ENCODE results near the gene RCVRN.
"Not testable (repeated sequence)": the region's sequence is repeated elsewhere in the genome, so short reads cannot be mapped to it uniquely, and the experiment has no call there.

Gene RCVRN

DNA sequence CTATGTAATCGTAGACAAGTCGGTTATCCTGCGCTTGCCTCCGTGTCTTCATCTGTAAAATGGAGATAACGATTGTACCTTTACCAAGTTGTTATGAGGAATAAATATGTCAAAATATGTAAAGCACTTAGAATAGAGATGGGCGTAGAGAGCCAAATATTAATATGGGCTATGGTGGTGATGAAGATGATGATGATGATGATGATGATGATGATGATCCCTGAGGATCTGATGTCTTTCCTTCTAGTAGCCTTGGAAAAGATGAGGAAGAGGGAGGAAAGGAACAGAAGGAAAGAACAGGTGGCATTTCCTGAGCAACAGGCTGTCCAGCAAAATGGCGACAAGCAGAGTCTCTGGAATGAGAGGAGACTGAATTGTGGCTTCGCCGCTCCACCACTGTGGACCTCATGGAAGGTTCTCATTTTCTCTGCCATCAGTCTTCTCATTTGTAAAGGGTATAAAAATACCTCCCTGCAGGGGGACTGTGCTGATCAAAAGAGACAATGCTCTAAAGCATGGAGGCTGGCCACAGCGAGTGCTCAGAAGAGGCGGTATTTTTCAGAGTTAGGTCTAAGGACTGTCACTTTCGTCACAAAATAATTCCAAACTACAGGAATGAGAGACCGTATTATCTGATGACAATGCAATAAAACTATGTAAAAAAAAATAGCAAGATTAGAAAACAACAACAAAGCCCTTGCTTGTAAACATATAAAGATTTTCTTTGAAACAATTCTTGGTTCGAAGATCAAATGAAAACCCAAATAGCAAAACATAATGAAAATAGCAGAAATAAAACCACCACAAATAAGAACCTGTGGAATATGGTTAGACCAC lies 17.2 kb upstream of the RCVRN start:
- DNase-seq (ENCODE audit: low read depth, low spot score) = no peak

DNA sequence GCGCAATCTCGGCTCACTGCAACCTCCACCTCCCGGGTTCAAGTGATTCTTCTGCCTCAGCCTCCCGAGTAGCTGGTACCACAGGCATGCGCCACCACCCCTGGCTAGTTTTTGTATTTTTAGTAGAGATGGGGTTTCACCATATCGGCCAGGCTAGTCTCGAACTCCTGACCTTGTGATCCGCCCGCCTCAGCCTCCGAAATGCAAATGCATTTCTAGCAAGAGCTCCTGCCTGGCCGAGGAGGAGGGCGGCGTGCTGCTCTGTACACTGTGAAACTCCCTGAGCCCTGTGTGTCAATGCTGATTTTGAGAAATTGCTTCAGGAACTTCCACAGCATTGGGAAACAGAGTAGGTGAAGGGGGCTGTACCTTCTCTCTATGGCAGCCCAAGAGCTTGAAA lies 16.1 kb upstream of the RCVRN start:
- DNase-seq (ENCODE audit: low read depth, low spot score) = not testable (repeated sequence)

DNA sequence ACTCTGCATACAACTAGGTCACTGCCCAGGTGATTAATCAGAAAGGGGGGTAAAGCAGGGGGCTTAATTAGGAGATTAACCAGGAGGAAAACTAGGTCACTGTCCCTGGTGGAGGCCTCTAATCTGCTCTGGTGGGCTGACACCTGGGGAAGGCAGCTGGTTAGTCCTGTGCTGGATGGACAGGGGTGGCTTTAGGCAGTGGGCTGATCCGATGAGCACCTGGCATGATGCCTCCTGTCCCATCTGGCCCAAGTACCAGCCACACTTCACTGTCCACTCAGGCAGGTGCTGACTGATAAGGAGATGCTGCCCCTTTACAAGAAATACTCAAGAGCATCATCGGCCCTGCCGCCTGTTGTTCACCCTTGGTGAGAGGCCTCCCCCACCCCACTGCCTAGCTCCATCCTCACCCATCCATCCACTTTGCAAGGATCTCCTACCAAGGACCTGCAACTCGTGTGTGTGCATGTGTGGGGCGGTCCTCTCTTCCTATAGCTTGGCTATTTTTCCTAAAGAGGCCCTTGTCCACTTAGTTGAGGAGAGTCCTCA lies 13.8 kb upstream of the RCVRN start:
- DNase-seq (ENCODE audit: low read depth, low spot score) = no peak

- no peak for DNase-seq (ENCODE audit: low read depth, low spot score)
Measured at GRCh38 chr17:9918352-9918751, 13.3 kb upstream of the RCVRN start.

GRCh38 chr17:9917801-9918200 lies 12.7 kb upstream of the RCVRN start:
- DNase-seq (ENCODE audit: low read depth, low spot score) = no peak

DNA sequence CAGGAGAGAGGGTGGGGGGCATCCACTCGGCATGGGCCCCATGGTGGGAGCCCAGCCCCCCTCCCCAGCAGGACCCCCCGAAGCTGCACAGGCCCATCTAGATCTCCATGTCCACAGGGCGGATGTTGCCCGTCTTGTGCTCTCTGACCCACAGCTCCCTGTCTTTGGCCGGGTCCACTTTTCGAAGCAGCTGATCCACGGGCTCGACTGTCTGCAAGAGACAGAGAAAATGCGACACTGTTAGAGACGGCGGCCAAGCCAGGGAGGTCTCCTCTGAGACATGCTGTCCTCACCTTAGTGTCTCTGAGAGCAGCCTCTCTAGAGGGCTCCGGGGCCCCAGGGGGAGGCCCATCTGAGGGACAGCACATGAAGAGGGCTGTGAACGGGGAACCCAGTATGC lies 12.1 kb upstream of the RCVRN start:
- no peak for DNase-seq (ENCODE audit: low read depth, low spot score)

DNA sequence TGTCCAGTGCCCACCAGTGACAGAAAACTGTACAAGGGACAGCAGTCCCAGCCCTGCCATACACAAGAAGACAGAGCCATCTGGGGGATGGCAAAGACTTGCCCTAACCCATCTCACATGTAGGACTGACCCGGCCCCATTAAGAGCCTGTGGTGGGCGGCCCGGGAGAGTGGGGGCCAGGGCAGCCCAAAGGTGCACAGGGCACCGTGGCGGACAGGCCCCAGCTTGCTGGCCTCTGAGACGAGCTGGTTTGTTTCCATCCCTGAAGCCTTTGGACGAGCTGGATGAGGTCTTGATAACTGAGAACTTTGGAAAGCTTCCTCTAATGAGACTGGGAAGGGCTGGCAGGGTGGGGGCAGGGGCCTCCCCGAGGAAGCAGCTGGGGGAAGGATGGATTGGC lies 11.0 kb upstream of the RCVRN start:
- DNase-seq (ENCODE audit: low read depth, low spot score) = no peak

GRCh38 chr17:9913476-9913875 lies 8.4 kb upstream of the RCVRN start:
- DNase-seq (ENCODE audit: low read depth, low spot score) = no peak

- no peak for DNase-seq (ENCODE audit: low read depth, low spot score)
Measured at GRCh38 chr17:9912121-9913099, 7.3 kb upstream of the RCVRN start.

GRCh38 chr17:9911089-9911488 lies 6.0 kb upstream of the RCVRN start:
- no peak for DNase-seq (ENCODE audit: low read depth, low spot score)

DNA sequence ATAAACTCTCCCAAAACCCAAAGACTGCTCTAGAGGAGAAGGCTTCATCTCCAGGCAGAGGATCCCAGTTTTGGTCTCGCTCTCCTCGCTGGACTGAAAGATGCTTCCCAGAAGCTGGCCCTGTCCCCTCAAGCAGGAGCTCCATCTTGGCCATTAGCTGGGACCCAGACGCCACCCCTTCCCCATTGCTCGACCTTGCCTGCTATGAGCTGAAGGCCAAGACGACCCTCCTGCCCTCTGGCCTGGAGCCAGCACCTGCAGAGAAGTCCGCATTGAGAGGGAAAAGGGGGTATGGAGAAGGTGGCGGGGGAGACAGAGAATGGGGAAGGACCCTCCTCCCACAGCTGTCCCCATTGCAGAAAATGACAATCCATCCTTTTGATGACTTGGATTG lies 3.6 kb upstream of the RCVRN start:
- DNase-seq (ENCODE audit: low read depth, low spot score) = no peak

GRCh38 chr17:9907883-9908648 lies 3.0 kb upstream of the RCVRN start:
- DNase-seq (ENCODE audit: low read depth, low spot score) = no peak

GRCh38 chr17:9907131-9907530 lies 2.1 kb upstream of the RCVRN start:
- no peak for DNase-seq (ENCODE audit: low read depth, low spot score)

DNA sequence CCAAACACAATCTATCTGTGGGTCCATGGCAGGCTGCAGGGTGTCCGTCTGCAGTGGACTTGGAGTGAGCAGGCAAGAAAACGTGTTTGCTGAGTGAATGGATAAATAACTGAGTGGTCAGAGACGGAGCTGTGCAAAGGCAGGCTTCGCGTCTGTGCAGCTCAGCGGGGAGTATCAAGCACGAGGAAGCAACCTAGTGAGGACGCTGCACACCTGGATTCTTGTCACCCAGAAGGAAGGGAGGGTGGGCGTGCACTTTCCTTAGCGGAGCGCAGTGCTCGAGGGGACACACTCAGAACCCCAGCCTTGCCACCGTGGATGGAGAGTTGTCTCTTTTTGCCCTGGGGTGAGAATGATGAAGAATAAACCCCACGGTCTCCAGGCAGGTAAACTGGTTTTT lies 1.5 kb upstream of the RCVRN start:
- no peak for DNase-seq (ENCODE audit: low read depth, low spot score)

- DNase-seq (ENCODE audit: low read depth, low spot score) = no peak
Measured at GRCh38 chr17:9905902-9906301, 831 bp upstream of the RCVRN start.

DNA sequence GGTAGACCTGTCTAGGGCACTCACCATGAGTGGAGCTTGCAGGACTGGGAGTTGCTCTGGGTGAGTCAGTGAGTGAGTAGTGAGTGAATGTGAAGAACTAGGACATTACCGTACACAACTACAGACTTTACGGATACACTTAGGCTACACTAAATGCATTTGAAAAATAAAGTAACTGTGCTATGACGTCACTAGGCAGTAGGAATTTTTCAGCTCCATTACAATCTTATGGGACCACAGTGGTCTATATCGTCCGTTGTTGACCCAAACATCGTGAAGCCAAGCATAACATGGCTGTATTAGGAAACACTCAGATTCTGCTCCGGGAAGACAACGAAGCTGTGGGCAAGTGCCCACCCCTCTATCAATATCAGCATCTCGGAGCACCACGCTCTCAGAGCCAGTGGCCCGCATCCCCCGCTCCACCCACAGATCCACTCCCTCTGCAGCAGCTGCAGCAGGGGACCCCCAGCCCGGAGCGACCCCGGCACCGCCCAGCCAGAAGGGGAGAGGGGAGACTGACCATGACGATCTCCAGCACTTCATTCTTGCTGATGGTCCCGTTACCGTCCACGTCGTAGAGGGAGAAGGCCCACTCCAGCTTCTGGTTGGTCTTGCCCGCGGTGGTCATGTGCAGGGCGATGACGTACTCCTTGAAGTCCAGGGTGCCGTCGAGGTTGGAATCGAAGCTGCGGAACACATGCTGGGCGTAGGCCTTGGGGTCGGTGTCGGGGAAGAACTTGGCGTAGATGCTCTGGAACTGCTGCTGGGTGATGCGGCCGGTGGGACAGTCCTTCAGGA lies 594 bp downstream of the RCVRN start:
- DNase-seq (ENCODE audit: low read depth, low spot score) = no peak

GRCh38 chr17:9902120-9902519 lies 3.0 kb downstream of the RCVRN start:
- no peak for DNase-seq (ENCODE audit: low read depth, low spot score)

DNA sequence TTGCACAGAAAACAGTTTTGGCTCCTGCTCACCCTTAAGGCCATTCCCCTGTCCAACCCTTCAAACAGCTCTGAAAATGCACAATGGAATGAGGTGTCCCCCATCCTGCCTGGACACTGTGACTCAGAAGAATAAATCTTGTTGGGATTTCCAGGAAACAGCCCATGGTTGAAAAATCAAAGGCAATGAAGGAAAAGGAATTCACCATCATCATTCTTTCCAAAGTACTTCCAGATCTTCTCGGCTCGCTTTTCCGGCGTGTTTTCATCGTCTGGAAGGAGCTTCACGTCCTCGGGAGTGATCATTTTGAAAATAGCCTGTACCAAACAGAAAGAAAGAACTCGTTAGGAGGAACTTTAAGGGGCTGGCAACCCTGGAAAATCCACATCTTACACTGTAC lies 4.3 kb downstream of the RCVRN start:
- no peak for DNase-seq (ENCODE audit: low read depth, low spot score)

- no peak for DNase-seq (ENCODE audit: low read depth, low spot score)
Measured at GRCh38 chr17:9900044-9900594, 5.0 kb downstream of the RCVRN start.

DNA sequence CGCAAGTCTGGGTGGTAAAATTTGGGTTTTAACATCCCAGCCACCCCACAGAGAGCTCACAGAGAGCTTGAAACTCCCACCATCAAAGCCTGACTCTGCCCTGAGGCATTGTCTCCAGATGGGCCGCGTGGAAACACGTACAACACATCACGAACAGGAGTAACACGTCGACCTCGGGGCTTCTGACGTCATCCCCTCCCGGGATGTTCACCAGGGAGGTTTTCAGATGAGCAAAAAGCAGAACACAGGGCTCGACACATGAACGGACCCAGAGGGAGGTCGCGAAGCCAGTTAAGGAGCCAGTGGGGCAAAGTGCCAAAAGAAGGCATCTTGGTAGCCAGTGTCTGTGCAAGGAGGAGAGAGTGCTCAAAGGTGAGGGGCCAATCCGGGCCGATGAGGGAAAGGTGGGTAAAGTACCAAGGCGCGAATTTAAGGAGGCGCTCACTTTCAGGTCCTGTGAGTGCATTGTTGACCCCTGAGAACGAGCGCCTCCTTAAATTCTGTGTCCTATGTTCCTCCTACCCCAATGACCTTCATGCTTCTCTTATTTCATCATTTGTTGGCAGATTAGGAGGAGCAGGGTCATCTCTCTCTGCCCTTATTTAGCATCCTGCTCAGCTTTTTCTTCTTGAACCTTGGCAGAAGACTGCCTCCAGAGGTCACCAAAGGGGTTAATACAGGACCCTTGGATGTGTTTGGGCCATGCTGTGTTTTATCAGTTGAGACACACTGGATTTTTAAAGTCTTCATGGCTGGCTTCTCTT lies 5.6 kb downstream of the RCVRN start:
- no peak for DNase-seq (ENCODE audit: low read depth, low spot score)

Data from activated naive CD8-positive, alpha-beta T cell treated with anti-CD3 and anti-CD28 coated beads, Interleukin-2, amount 50 U/mL, for 16 hours (primary cell).